ENCODE results near the gene RNF103. TPM values are rescaled to one million over a fixed set of nuclear protein-coding genes. Genes with fewer than 3 reads are reported as not detected.
A peak's percentile ranks its signal among the peaks of the same experiment; 100 is the strongest.

RNF103 gene
- total and polyA plus RNA-seq, 4 donors = 15.4 to 38.2 (median 19.4) TPM

DNA sequence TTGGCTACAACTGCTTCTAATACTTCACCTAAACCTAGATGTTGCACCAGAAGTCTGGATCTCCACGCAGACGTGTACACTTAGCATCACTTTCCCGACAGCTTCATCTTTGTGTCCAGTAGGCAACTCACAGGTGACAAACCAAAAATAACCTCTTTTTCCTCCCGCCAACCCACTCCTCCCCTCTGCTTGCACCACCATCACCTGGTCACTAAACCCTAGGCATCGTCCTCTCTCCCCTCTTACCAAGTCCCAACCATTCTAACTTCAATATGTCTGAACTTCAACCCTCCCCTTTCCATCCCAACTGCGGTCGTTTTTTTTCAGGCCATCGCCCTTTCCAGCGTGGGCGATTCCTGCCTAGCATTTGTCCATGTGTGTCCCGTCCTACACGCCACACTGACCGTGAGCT lies 60.0 kb downstream of the RNF103 start:
- H3K4me3 ChIP-seq (ENCODE audit: low read depth in 1 of 3, low read length in 3 of 3) = peak overlapping the region; percentile 51 to 80 (median 77)
- H3K4me1 ChIP-seq (ENCODE audit: control insufficient read depth in 4 of 4, insufficient read depth in 4 of 4, low read length in 3 of 4) = peaks cover 0 to 17% (median 8%) of the 10 kb centered on the region in 4 donors
- H3K27me3 ChIP-seq (ENCODE audit: control insufficient read depth in 4 of 4, insufficient read depth in 4 of 4, low read length in 3 of 4) = no peaks in the 10 kb centered on the region
- 76% methylated on average over 13 of the region's 13 CpGs for WGBS
- H3K27ac ChIP-seq (ENCODE audit: low read depth in 1 of 2, low read length in 2 of 2) = peak overlapping the region; percentile 100
- no peak for DNase-seq (ENCODE audit: low spot score)
- no peaks in the 10 kb centered on the region for H3K36me3 ChIP-seq (ENCODE audit: control insufficient read depth in 4 of 4, insufficient read depth in 3 of 4, low read depth in 1 of 4, low read length in 3 of 4)
- TF ChIP-seq, protein P1, sequence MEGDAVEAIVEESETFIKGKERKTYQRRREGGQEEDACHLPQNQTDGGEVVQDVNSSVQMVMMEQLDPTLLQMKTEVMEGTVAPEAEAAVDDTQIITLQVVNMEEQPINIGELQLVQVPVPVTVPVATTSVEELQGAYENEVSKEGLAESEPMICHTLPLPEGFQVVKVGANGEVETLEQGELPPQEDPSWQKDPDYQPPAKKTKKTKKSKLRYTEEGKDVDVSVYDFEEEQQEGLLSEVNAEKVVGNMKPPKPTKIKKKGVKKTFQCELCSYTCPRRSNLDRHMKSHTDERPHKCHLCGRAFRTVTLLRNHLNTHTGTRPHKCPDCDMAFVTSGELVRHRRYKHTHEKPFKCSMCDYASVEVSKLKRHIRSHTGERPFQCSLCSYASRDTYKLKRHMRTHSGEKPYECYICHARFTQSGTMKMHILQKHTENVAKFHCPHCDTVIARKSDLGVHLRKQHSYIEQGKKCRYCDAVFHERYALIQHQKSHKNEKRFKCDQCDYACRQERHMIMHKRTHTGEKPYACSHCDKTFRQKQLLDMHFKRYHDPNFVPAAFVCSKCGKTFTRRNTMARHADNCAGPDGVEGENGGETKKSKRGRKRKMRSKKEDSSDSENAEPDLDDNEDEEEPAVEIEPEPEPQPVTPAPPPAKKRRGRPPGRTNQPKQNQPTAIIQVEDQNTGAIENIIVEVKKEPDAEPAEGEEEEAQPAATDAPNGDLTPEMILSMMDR (IDR thresholded peaks at IDR 0.05; ENCODE audit: low read depth, low read length, missing input control) = no peak
- TF ChIP-seq GABPA (IDR thresholded peaks at IDR 0.05 in 1 of 2, conservative IDR thresholded peaks at IDR 0.05 in 1 of 2) = no peak
- TF ChIP-seq TAF1 (conservative IDR thresholded peaks at IDR 0.05) = no peak
- TF ChIP-seq, protein P2, sequence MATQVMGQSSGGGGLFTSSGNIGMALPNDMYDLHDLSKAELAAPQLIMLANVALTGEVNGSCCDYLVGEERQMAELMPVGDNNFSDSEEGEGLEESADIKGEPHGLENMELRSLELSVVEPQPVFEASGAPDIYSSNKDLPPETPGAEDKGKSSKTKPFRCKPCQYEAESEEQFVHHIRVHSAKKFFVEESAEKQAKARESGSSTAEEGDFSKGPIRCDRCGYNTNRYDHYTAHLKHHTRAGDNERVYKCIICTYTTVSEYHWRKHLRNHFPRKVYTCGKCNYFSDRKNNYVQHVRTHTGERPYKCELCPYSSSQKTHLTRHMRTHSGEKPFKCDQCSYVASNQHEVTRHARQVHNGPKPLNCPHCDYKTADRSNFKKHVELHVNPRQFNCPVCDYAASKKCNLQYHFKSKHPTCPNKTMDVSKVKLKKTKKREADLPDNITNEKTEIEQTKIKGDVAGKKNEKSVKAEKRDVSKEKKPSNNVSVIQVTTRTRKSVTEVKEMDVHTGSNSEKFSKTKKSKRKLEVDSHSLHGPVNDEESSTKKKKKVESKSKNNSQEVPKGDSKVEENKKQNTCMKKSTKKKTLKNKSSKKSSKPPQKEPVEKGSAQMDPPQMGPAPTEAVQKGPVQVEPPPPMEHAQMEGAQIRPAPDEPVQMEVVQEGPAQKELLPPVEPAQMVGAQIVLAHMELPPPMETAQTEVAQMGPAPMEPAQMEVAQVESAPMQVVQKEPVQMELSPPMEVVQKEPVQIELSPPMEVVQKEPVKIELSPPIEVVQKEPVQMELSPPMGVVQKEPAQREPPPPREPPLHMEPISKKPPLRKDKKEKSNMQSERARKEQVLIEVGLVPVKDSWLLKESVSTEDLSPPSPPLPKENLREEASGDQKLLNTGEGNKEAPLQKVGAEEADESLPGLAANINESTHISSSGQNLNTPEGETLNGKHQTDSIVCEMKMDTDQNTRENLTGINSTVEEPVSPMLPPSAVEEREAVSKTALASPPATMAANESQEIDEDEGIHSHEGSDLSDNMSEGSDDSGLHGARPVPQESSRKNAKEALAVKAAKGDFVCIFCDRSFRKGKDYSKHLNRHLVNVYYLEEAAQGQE (IDR thresholded peaks at IDR 0.05) = no peak
- TF ChIP-seq EGR1 (IDR thresholded peaks at IDR 0.05; ENCODE audit: low read depth in 2 of 2) = no peak
- TF ChIP-seq, protein P3, sequence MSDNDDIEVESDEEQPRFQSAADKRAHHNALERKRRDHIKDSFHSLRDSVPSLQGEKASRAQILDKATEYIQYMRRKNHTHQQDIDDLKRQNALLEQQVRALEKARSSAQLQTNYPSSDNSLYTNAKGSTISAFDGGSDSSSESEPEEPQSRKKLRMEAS (IDR thresholded peaks at IDR 0.05) = no peak
- TF ChIP-seq HNF4G (IDR thresholded peaks at IDR 0.05) = no peak
- TF ChIP-seq YY1 (IDR thresholded peaks at IDR 0.05) = no peak
- TF ChIP-seq JUND (IDR thresholded peaks at IDR 0.05) = no peak
- no peak for TF ChIP-seq SP1 (IDR thresholded peaks at IDR 0.05)
- TF ChIP-seq FOXA1 (IDR thresholded peaks at IDR 0.05) = no peak
- TF ChIP-seq, protein P4, sequence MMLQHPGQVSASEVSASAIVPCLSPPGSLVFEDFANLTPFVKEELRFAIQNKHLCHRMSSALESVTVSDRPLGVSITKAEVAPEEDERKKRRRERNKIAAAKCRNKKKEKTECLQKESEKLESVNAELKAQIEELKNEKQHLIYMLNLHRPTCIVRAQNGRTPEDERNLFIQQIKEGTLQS (IDR thresholded peaks at IDR 0.05) = no peak
- no peak for TF ChIP-seq NR2F2 (IDR thresholded peaks at IDR 0.05)
- TF ChIP-seq RXRA (IDR thresholded peaks at IDR 0.05) = no peak
- TF ChIP-seq HNF4A (conservative IDR thresholded peaks at IDR 0.05) = no peak
- TF ChIP-seq, protein P5, sequence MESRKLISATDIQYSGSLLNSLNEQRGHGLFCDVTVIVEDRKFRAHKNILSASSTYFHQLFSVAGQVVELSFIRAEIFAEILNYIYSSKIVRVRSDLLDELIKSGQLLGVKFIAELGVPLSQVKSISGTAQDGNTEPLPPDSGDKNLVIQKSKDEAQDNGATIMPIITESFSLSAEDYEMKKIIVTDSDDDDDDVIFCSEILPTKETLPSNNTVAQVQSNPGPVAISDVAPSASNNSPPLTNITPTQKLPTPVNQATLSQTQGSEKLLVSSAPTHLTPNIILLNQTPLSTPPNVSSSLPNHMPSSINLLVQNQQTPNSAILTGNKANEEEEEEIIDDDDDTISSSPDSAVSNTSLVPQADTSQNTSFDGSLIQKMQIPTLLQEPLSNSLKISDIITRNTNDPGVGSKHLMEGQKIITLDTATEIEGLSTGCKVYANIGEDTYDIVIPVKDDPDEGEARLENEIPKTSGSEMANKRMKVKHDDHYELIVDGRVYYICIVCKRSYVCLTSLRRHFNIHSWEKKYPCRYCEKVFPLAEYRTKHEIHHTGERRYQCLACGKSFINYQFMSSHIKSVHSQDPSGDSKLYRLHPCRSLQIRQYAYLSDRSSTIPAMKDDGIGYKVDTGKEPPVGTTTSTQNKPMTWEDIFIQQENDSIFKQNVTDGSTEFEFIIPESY (IDR thresholded peaks at IDR 0.05) = no peak
- TF ChIP-seq RAD21 (IDR thresholded peaks at IDR 0.05) = no peak
- no peak for TF ChIP-seq FOXA2 (IDR thresholded peaks at IDR 0.05)
- peak overlapping the region; percentile 63 to 99 for H3K9ac ChIP-seq (ENCODE audit: low read depth in 1 of 2, low read length in 2 of 2)
- no peaks in the 10 kb centered on the region for H3K9me3 ChIP-seq (ENCODE audit: control insufficient read depth in 4 of 4, low read length in 3 of 4)

Measured in liver (tissue), 9 donors.